ENCODE measurements around the gene TBC1D22A.

Gene TBC1D22A

GRCh38 chr22:46843821-46844255 is 81.4 kb downstream of the TBC1D22A start:
- DNase-seq = no peak

DNA sequence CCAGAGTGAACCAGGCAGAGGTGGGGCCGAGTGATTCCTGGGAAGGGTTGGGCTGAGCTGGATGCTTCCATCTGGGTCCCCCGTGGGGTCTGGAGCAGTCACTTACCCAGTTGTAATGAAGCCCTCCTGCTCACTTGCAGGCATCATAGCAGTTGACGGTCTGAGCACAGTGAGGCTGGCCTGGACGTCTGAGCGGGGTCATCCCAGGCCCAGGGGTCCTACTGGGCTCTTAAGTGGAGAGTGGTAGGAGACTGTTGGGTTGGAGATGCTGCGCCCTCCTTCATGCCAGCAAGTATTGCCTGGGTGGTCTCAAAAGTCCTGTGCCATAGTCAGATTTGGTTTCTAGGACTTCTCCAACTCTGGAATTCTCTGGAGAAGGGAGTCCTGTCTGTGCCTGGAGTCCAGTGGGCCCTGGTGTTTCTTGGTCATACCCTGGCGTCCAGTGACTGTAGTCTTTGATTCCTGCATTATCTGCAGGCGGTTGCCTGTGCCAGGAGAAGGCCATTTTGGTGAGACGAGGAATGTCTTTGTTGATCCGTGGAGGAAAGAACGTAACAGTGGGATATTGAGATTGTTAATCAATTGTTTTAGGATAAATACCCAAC is 82.3 kb downstream of the TBC1D22A start:
- DNase-seq = no peak

DNA sequence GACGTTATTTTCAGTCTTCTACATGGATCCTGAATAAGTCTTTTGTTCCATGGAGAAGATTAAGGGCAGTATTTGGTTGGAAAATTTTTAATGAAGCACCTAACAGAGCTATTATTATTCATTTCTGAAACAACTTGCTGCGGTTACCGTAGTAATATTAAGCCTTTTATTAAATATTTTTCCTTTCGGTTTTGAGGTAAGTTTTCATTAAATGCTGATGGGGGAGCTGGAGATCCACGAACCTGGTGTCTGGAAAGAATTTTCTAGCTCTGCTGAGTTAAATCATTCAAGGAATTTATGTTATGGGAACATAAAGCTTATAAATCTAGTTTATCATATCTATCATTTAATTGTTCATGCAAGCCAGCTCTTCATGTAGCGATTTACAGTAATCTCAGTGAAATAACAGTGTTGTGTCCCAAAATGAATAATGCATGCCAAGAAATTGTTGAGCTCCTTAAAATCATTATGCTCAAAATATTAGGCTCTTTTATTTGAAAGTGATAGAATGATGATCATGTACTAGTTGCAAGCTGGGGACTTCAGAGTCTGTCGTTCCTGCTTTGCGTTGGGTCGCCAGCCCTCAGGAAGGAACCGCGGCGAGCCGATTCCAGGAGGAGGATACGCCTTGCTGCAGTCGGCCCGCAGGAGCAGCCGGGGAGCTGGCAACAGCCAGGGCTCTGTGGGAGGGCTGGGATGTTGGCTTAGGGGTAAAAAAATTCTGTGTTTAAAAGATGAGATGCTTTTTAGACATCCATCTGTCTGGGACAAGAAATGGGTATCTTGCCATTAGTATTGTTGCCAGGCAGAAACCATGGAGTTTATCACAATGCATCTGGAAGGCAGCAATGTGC is 83.1 kb downstream of the TBC1D22A start:
- no peak for DNase-seq

DNA sequence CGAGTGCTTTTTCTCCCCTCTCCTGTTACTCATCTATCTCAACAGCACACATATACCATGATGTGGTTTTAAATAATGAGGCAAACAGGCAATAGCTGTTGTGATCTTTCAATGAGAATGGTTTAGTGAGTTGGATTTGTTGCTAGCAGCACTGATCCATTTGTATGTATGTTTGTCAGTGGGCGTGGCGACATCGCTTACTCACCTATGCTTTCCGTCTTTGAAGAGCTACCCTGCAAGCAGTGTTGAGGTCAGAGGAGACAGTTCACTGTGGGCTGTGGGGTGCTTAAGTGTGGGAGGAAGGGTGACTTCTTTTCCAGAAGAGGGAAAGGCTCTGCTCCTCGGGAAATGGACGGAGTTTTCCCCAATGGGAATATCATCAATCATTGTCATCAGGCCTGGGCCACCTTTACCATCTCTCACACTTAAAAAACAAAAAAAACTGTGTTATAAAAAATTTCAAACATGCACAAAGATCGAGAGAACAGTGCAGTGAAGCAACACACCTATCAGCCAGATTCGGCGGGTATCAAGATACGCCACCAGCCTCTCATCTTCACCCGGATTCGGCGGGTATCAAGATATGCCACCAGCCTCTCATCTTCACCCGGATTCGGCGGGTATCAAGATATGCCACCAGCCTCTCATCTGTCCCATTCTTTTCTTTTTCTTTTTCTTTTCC is 83.8 kb downstream of the TBC1D22A start:
- DNase-seq = peak; percentile 7 to 12

GRCh38 chr22:46846832-46847355 is 84.4 kb downstream of the TBC1D22A start:
- DNase-seq = no peak

GRCh38 chr22:46848197-46848596 is 85.7 kb downstream of the TBC1D22A start:
- DNase-seq = no peak

DNA sequence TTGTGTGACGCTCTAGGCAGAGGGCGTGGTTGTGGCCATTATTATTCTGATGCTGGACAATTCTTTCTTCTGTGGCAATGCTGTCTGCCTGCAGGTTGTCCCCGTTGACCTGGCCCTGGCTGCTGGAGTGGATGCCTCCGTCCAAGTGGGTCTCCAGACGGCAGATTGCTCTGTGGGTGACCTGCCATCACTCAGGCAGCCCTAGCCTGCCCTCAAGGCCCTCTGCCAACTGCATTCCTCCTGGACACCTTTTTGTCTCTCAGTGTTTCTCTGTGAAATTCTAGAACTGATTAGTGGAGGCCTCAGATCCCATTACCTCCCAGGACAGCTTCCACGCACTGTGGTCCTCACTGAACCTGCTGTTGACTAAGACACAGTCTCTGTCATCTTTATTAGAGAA is 86.7 kb downstream of the TBC1D22A start:
- no peak for DNase-seq

DNA sequence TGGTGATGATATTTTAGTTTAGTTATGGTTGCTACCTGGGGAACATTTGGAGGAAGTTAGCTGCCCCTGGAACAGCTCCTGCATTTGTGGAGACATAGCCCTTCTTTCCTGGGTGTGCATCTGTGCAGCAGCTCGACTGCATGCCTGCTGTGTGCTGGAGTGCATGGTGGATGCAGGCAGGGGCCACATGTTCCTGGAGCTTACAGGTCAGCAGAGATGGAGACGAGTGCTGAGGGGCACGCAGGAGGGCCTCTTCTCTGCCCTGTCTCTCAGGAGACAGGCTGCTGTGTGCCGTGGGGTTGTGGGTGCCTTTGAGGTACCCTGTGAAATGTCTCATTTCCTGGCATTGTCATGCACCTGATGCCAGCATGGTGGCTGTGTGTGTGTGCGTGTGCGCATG is 87.5 kb downstream of the TBC1D22A start:
- no peak for DNase-seq

- DNase-seq = no peak
Observed at GRCh38 chr22:46851311-46851710, 88.9 kb downstream of the TBC1D22A start.

DNA sequence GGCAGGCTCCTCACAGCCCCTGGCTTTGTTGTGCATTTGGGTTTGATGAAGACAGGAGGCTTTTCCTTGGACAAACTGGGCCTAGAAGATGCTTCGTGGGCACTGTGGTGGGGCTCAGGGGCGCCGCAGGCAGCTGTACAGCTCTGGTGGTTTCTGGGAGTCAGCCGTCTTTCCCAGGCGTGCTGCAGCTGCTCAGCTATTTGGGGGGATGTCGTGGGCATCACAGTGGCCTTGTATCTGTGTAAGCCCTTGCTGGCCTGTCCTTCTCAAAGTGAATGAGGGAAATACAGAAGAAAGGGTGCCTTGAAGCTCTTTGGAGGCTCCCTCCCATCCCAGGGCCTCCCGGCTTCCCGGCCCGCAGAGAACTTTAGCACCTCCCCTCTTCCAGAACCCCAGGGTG is 89.5 kb downstream of the TBC1D22A start:
- DNase-seq = no peak

GRCh38 chr22:46852771-46853170 is 90.3 kb downstream of the TBC1D22A start:
- no peak for DNase-seq

DNA sequence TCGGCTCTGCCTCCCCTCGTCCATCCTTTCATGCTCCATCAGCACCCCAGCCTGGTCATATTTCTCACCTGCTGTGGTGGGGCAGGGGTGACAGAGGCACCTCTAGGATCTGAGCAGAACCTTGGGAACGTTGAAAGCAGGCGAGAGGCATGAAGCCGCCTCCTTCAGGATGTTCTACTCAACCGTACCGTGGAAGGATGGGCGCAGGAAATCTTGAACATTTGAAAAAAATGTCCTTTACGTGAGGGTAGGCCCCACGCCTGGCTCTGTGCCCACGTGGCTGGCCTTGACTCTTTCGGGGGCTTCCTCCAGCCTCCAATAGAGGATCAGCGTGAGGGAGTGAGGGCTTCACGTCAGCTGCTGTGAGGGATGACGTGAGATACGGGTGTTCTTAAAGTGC is 90.7 kb downstream of the TBC1D22A start:
- no peak for DNase-seq

DNA sequence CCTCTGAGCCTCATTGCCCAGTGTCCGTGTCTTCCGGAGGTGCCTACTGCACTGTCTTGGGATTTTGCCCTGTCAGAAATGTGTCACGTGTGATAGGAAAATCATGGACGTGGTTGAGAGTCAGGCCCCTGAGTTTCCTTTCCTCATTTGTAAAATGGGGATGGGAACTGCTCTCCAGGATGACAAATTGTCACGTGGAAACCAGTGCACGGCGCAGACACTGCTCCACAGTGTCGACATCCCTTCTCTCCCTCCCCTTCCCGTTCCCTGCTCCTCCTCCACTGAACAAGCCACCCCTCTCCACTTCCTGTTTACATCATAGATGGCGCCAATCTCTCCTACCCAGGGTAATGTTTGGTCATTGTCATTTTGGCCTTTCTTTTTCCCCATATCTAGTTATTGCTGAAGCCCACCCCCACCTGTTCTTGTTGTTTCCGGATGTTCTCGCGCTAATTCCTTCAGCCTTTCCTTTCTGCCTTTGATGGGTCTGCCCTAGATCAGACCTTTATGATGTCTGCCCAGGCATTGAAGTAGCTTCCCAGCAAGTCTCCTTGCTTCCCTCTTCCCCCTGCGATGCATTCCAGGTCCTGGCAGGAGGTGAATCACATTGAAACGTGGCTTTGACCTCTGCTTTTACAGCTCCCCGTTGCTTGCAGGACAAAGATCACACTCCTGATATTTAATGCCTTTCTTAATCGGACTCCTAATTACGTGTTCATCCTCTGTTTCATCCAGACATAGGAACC is 91.8 kb downstream of the TBC1D22A start:
- no peak for DNase-seq

DNA sequence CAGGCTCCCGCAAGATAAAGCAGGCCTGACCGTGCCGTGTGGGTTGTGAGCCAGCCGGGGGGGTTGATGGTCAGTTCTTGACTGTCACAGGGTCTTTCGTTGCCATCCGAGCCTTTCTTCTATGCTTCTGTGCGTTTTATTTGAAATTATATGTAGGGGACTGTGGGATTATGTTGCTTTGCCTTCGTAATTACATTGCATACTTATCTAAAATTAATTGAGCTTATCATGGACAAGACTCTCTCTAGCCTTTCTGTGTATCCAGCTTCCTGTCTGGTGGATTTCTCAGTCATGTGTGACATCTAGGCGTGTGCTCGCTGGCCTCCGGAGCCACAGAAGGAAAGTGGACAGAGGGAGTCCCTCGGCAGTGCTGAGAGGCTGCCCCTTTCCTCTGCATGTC is 93.2 kb downstream of the TBC1D22A start:
- DNase-seq = no peak

- no peak for DNase-seq
Observed at GRCh38 chr22:46856661-46857060, 94.2 kb downstream of the TBC1D22A start.

GRCh38 chr22:46857142-46857884 is 94.9 kb downstream of the TBC1D22A start:
- DNase-seq = no peak

- DNase-seq = no peak
Observed at GRCh38 chr22:46857885-46858143, 95.4 kb downstream of the TBC1D22A start.

DNA sequence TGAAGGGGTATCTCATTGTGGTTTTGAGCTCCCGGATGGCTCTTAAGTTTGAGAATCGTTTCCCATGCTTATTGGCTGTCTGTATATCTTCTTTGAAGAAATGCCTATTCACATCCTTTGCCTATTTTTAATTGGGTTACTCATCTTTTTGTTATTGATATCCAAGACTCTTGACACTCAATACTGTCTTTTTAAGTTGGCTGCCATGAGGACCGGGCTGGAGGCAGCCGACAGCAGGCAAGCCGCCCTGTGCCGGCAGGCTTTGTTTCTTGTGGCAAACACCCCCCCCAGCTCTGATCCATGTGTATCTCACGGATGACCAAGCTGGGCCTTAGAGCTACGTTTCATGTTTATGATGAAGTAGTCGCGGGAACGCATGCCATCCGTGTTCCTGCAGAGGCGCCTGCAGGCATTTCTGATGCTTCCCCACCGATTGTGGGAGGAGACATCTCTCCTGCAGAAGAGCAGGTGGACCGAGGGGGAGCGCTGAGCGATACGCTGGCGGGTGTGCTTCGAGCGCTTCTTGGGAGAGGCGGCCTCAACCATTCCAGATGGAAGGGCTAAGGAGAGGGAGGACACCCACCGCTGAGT is 95.8 kb downstream of the TBC1D22A start:
- DNase-seq = no peak

- no peak for DNase-seq
Observed at GRCh38 chr22:46860562-46860961, 98.1 kb downstream of the TBC1D22A start.

- no peak for DNase-seq
Observed at GRCh38 chr22:46861468-46862367, 99.3 kb downstream of the TBC1D22A start.
